Type B pancreatic cell (in vitro differentiated cells): ENCODE measurements around the gene VPS13D. TPM values are rescaled to one million over a fixed set of nuclear protein-coding genes. Genes with fewer than 3 reads are reported as not detected.
A peak's percentile ranks its signal among the peaks of the same experiment; 100 is the strongest.

Experiments used
- DNase-seq: peaks from one replicate; pipeline ENCODE4 v3.0.0; 2021; ENCODE audit warnings: mixed read lengths; ENCODE audit not compliant: unreplicated experiment; ENCODE audit errors: extremely low spot score
- H3K27ac Mint-ChIP-seq: 2 replicates; pipeline ENCODE4 v1.8.0; 2021; ENCODE audit warnings: mild to moderate bottlenecking, mixed read lengths
- H3K27me3 Mint-ChIP-seq: 2 replicates; pipeline ENCODE4 v1.8.0; 2021; ENCODE audit warnings: mixed read lengths
- H3K36me3 Mint-ChIP-seq: 2 replicates; pipeline ENCODE4 v1.8.0; 2021; ENCODE audit warnings: mixed read lengths
- H3K4me1 Mint-ChIP-seq: one replicate; pipeline ENCODE4 v1.8.0; 2021; ENCODE audit warnings: mixed read lengths; ENCODE audit not compliant: unreplicated experiment
- H3K4me3 Mint-ChIP-seq: 2 replicates; pipeline ENCODE4 v1.8.0; 2021; ENCODE audit warnings: mild to moderate bottlenecking, mixed read lengths
- H3K9me3 Mint-ChIP-seq: 2 replicates; pipeline ENCODE4 v1.8.0; 2021; ENCODE audit warnings: mixed read lengths
- CTCF ChIP-seq: fragments of 200-600 bp; sonication (generic); conservative IDR thresholded peaks from 2 replicates; pipeline ENCODE4 v1.5.0; 2021; ENCODE audit warnings: antibody characterized with exemption, mild to moderate bottlenecking
- total RNA-seq: library from RNA; stranded (reverse); gene quantifications from 2 replicates; pipeline ENCODE4 v1.2.1, GENCODE V29; 2021; ENCODE audit warnings: low replicate concordance

The VPS13D gene
- total RNA-seq, 1 donor from 2014 or later: 43.4 TPM

- Mint-ChIP-seq H3K9me3 (no peaks in the 10 kb centered on the region), H3K27me3 (no peaks in the 10 kb centered on the region), H3K27ac (peak overlapping the region; percentile 62), H3K4me1 (peaks cover 29% of the 10 kb centered on the region), H3K36me3 (peaks cover 43% of the 10 kb centered on the region), H3K4me3 (no peak overlapping the region)
- no peak for TF ChIP-seq CTCF
- no peak for DNase-seq
Measured at GRCh38 chr1:12356004-12356890, 126.4 kb downstream of the VPS13D start.

- Mint-ChIP-seq H3K9me3 (no peaks in the 10 kb centered on the region), H3K36me3 (peaks cover 48% of the 10 kb centered on the region), H3K27ac (no peak overlapping the region), H3K4me3 (no peak overlapping the region), H3K4me1 (peaks cover 29% of the 10 kb centered on the region), H3K27me3 (no peaks in the 10 kb centered on the region)
- no peak for TF ChIP-seq CTCF
- no peak for DNase-seq
Measured at GRCh38 chr1:12358499-12358898, 128.7 kb downstream of the VPS13D start.

GRCh38 chr1:12359359-12360133, 129.7 kb downstream of the VPS13D start:
- DNase-seq: no peak

GRCh38 chr1:12368646-12369045, 138.8 kb downstream of the VPS13D start:
- Mint-ChIP-seq H3K27me3 (no peaks in the 10 kb centered on the region), H3K36me3 (peaks cover 53% of the 10 kb centered on the region), H3K27ac (no peak overlapping the region), H3K4me3 (no peak overlapping the region), H3K4me1 (peaks cover 21% of the 10 kb centered on the region), H3K9me3 (peaks cover 4% of the 10 kb centered on the region)
- no peak for DNase-seq
- no peak for TF ChIP-seq CTCF

More at GRCh38 chr1:12359359-12360133, 129.7 kb downstream of the VPS13D start:
- Mint-ChIP-seq H3K4me1 (peaks cover 29% of the 10 kb centered on the region), H3K4me3 (no peak overlapping the region), H3K9me3 (no peaks in the 10 kb centered on the region), H3K27ac (peak overlapping the region; percentile 37), H3K27me3 (no peaks in the 10 kb centered on the region), H3K36me3 (peaks cover 52% of the 10 kb centered on the region)
- TF ChIP-seq CTCF: no peak

- Mint-ChIP-seq H3K36me3 (peaks cover 52% of the 10 kb centered on the region), H3K4me1 (peaks cover 21% of the 10 kb centered on the region), H3K27ac (no peak overlapping the region), H3K27me3 (no peaks in the 10 kb centered on the region), H3K9me3 (peaks cover 4% of the 10 kb centered on the region), H3K4me3 (no peak overlapping the region)
- TF ChIP-seq CTCF: no peak
- no peak for DNase-seq
Measured at GRCh38 chr1:12369258-12369657, 139.4 kb downstream of the VPS13D start.
